ENCODE measurements around the gene AGBL1.

AGBL1 gene

DNA sequence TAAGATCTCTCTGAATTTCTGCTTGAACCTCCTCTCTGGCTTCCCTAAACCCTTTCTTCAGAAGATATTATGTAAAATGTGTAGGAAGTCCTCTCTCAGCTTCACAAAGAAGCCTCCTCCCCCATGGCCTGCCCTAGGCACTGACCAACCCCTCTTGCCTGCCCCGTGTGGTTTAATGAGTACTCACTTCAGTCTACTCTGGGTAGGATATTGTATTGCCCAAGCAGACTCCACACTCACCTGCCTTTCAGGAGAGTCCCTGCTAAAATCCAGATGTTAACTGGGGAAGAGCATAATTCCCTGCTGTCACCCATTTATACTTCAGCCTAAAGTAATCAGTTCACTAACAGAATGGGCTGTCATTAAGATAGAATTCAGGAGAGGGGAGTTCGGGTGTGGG, 2.6 kb upstream of the AGBL1 start:
- ChIA-PET POLR2A (no interaction called here), CTCF (no interaction called here)
- no peak for TF ChIP-seq ZNF529 (tag by site-specific recombination; IDR thresholded peaks at IDR 0.05; ENCODE audit: insufficient replicate concordance)
- no peak for TF ChIP-seq ZNF324 (tag by site-specific recombination; IDR thresholded peaks at IDR 0.05)
- no peak for TF ChIP-seq ZNF777 (tag by site-specific recombination; IDR thresholded peaks at IDR 0.05; ENCODE audit: borderline replicate concordance)
- no peak for TF ChIP-seq ZNF624 (tag by site-specific recombination; IDR thresholded peaks at IDR 0.05)
- TF ChIP-seq ZFHX2 (tag by site-specific recombination; conservative IDR thresholded peaks at IDR 0.05): no peak
- TF ChIP-seq YY1 (tag by site-specific recombination; IDR thresholded peaks at IDR 0.05): no peak
- TF ChIP-seq ZNF23 (tag by site-specific recombination; IDR thresholded peaks at IDR 0.05; ENCODE audit: borderline replicate concordance): no peak
- TF ChIP-seq, protein P1, sequence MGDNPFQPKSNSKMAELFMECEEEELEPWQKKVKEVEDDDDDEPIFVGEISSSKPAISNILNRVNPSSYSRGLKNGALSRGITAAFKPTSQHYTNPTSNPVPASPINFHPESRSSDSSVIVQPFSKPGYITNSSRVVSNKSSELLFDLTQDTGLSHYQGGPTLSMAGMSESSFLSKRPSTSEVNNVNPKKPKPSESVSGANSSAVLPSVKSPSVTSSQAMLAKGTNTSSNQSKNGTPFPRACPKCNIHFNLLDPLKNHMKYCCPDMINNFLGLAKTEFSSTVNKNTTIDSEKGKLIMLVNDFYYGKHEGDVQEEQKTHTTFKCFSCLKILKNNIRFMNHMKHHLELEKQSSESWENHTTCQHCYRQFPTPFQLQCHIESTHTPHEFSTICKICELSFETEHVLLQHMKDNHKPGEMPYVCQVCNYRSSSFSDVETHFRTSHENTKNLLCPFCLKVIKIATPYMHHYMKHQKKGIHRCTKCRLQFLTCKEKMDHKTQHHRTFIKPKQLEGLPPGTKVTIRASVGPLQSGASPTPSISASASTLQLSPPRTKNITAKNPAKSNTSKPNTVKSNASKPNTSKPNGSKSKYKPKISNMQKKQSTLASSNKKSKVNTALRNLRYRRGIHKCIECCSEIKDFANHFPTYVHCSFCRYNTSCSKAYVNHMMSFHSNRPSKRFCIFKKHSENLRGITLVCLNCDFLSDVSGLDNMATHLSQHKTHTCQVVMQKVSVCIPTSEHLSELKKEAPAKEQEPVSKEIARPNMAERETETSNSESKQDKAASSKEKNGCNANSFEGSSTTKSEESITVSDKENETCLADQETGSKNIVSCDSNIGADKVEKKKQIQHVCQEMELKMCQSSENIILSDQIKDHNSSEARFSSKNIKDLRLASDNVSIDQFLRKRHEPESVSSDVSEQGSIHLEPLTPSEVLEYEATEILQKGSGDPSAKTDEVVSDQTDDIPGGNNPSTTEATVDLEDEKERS (tag by site-specific recombination; IDR thresholded peaks at IDR 0.05): no peak
- TF ChIP-seq PRDM1 (tag by site-specific recombination; IDR thresholded peaks at IDR 0.05): no peak
- TF ChIP-seq ZBTB7A (tag by site-specific recombination; IDR thresholded peaks at IDR 0.05; ENCODE audit: low read depth): no peak
- no peak for TF ChIP-seq ZNF530 (tag by site-specific recombination; IDR thresholded peaks at IDR 0.05; ENCODE audit: low read depth)
- TF ChIP-seq OSR2 (tag by site-specific recombination; IDR thresholded peaks at IDR 0.05): no peak
- TF ChIP-seq, protein P2, sequence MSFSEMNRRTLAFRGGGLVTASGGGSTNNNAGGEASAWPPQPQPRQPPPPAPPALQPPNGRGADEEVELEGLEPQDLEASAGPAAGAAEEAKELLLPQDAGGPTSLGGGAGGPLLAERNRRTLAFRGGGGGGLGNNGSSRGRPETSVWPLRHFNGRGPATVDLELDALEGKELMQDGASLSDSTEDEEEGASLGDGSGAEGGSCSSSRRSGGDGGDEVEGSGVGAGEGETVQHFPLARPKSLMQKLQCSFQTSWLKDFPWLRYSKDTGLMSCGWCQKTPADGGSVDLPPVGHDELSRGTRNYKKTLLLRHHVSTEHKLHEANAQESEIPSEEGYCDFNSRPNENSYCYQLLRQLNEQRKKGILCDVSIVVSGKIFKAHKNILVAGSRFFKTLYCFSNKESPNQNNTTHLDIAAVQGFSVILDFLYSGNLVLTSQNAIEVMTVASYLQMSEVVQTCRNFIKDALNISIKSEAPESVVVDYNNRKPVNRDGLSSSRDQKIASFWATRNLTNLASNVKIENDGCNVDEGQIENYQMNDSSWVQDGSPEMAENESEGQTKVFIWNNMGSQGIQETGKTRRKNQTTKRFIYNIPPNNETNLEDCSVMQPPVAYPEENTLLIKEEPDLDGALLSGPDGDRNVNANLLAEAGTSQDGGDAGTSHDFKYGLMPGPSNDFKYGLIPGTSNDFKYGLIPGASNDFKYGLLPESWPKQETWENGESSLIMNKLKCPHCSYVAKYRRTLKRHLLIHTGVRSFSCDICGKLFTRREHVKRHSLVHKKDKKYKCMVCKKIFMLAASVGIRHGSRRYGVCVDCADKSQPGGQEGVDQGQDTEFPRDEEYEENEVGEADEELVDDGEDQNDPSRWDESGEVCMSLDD (tag by site-specific recombination; IDR thresholded peaks at IDR 0.05): no peak
- TF ChIP-seq ZNF621 (tag by site-specific recombination; IDR thresholded peaks at IDR 0.05): no peak
- no peak for TF ChIP-seq KLF1 (tag by site-specific recombination; IDR thresholded peaks at IDR 0.05)
- TF ChIP-seq ZNF600 (tag by site-specific recombination; IDR thresholded peaks at IDR 0.05): no peak
- no peak for TF ChIP-seq ZNF426 (tag by site-specific recombination; IDR thresholded peaks at IDR 0.05)
- TF ChIP-seq ZIC2 (tag by site-specific recombination; IDR thresholded peaks at IDR 0.05): no peak
- no peak for TF ChIP-seq ZEB2 (tag by site-specific recombination; IDR thresholded peaks at IDR 0.05)
- Histone ChIP-seq H3K27ac (ENCODE audit: extremely low read depth, low read depth, low read length) (no peak overlapping the region), H3K36me3 (ENCODE audit: control insufficient read depth in 2 of 2, insufficient read depth in 1 of 2, low read length in 2 of 2) (no peaks in the 10 kb centered on the region), H3K4me3 (ENCODE audit: low read depth, low read length) (no peak overlapping the region), H3K9me3 (ENCODE audit: control insufficient read depth, insufficient read depth, low read depth, low read length) (no peaks in the 10 kb centered on the region), H3K4me1 (ENCODE audit: control insufficient read depth, insufficient read depth, low read length) (no peaks in the 10 kb centered on the region)

DNA sequence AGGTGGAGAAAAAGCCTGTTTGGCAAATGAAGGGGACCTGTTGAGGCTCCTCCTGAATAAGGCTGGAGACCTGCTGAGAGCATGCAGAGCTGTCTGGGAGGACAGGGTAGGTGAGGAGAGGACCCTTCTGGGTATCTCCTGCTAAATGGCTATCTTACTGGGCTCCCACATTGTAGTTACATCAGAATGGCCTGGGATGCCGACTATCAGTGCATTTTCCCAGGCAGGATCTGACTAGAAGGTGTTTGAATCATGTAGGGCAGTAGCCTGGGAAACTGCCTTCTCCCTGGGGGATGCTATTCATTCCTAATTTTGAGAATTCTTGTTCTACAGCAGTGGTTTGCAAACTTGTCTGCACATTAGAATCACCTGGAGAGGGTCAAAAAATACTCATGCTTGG, 631 bp downstream of the AGBL1 start:
- H3K36me3 ChIP-seq (ENCODE audit: control insufficient read depth in 2 of 2, insufficient read depth in 1 of 2, low read length in 2 of 2): no peaks in the 10 kb centered on the region
- no peaks in the 10 kb centered on the region for H3K4me1 ChIP-seq (ENCODE audit: control insufficient read depth, insufficient read depth, low read length)
- ChIA-PET POLR2A (no interaction called here), CTCF (interaction anchor here (0.6 kb wide), 1 partner anchor 229 kb away, joined by 3 read pairs; no protein-coding TSS in a partner anchor)
- no peak overlapping the region for H3K4me3 ChIP-seq (ENCODE audit: low read depth, low read length)
- no peaks in the 10 kb centered on the region for H3K9me3 ChIP-seq (ENCODE audit: control insufficient read depth, insufficient read depth, low read depth, low read length)
- H3K27ac ChIP-seq (ENCODE audit: extremely low read depth, low read depth, low read length): no peak overlapping the region
- no peak for TF ChIP-seq ZNF791 (tag by site-specific recombination; IDR thresholded peaks at IDR 0.05)
- TF ChIP-seq ZBTB21 (tag by site-specific recombination; IDR thresholded peaks at IDR 0.05): no peak
- no peak for TF ChIP-seq ZNF354C (tag by site-specific recombination; IDR thresholded peaks at IDR 0.05; ENCODE audit: borderline replicate concordance, low read depth)
- TF ChIP-seq ZNF776 (tag by site-specific recombination; IDR thresholded peaks at IDR 0.05; ENCODE audit: borderline replicate concordance): no peak
- no peak for TF ChIP-seq ZEB2 (tag by site-specific recombination; IDR thresholded peaks at IDR 0.05)
